GM12892 (cell line): ENCODE measurements around the gene TMED5.
"Not testable (repeated sequence)": the region's sequence is repeated elsewhere in the genome, so short reads cannot be mapped to it uniquely, and the experiment has no call there.

Experiments used
- POLR2A ChIP-seq: IDR thresholded peaks from 2 replicates; pipeline ENCODE4 v1.6.1; 2011; ENCODE audit warnings: low read depth, low read length, control low read depth
- POLR2AphosphoS5 ChIP-seq: IDR thresholded peaks from 2 replicates; pipeline ENCODE4 v1.6.1; 2011; ENCODE audit warnings: low read depth, low read length, control low read depth
- TAF1 ChIP-seq: IDR thresholded peaks from 2 replicates; pipeline ENCODE4 v1.6.1; 2011; ENCODE audit warnings: low read depth, mild to moderate bottlenecking, control low read depth, low read length, borderline replicate concordance

- TF ChIP-seq POLR2A, TAF1, POLR2AphosphoS5: not testable (repeated sequence)
Measured at GRCh38 chr1:93170141-93170678, 10.0 kb downstream of the TMED5 start.
